ENCODE data around the gene ARNT2. TPM values are rescaled to one million over a fixed set of nuclear protein-coding genes. Genes with fewer than 3 reads are reported as not detected.

ARNT2 gene
- total and polyA plus RNA-seq, 8 donors = 0.58 to 27.4 (median 1.6) TPM

DNA sequence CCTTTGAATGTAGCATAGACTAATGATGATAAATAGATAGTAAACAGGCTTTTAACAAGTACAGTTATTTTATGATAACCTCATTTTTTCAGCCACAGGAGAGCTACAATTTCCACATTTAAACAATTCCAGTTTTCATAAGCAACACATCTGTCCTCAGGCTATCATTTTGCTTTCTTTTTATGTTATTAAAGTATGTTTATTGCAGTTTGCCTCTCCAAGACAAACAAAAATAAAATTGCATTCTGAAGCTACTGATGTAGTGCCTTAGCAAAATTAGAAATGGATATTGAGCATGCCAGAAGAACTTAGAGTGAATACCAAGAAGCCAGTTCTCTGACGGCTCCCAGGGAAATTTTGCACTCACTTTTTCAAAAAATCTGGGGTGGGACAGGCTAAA lies 150.4 kb downstream of the ARNT2 start:
- Histone ChIP-seq H3K9me3 (no peaks in the 10 kb centered on the region), H3K4me1 (peaks cover 0 to 13% (median 4%) of the 10 kb centered on the region in 4 donors), H3K36me3 (peaks cover 0 to 3% (median 0%) of the 10 kb centered on the region in 4 donors), H3K4me3 (no peak overlapping the region), H3K27me3 (no peaks in the 10 kb centered on the region), H3K27ac (no peak overlapping the region)
- intact Hi-C loops (cut with DNase I; ENCODE audit: low total_unique reads) = no loop called here
- DNase-seq = no peak
- WGBS, 5 donors = 52 to 96% (median 86%) methylated on average over 1 of the region's 1 CpG
- TF ChIP-seq, protein P1, sequence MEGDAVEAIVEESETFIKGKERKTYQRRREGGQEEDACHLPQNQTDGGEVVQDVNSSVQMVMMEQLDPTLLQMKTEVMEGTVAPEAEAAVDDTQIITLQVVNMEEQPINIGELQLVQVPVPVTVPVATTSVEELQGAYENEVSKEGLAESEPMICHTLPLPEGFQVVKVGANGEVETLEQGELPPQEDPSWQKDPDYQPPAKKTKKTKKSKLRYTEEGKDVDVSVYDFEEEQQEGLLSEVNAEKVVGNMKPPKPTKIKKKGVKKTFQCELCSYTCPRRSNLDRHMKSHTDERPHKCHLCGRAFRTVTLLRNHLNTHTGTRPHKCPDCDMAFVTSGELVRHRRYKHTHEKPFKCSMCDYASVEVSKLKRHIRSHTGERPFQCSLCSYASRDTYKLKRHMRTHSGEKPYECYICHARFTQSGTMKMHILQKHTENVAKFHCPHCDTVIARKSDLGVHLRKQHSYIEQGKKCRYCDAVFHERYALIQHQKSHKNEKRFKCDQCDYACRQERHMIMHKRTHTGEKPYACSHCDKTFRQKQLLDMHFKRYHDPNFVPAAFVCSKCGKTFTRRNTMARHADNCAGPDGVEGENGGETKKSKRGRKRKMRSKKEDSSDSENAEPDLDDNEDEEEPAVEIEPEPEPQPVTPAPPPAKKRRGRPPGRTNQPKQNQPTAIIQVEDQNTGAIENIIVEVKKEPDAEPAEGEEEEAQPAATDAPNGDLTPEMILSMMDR (IDR thresholded peaks at IDR 0.05) = no peak
- TF ChIP-seq EP300 (IDR thresholded peaks at IDR 0.05) (no peak), POLR2AphosphoS5 (IDR thresholded peaks at IDR 0.05) (no peak), POLR2A (IDR thresholded peaks at IDR 0.05) (no peak)

DNA sequence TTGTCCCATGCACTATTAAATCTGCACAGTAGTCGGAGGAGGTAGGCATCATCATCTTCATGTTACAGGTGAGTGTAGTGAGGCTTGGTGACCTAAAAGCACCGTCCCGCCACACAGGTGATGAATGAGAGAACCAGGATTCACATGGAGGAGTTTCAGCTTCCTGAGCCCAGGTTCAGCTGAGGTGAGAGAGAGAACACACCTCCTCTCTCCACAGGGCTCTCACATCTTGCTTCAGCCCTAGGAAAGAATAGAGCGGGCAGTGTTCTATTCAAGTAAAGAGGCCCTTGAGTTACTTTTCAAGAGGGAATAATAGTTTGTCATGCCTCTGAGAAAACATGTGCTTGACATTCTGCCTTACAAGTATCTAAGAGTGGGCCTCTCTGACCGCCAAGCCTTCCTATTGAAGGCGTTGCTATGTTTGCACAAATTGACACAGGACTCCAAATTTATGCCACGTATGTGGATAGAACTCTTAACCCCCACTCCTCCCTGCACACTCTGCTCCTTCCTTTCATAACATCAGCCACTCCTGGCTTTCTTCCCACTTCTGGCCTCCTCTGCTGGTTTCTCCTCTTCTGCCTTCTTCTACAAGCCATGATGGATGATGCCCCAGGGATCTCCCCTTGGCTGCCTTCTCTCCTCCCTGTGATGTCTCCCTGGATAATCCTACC lies 152.6 kb downstream of the ARNT2 start:
- Histone ChIP-seq H3K36me3 (peaks cover 0 to 3% (median 0%) of the 10 kb centered on the region in 4 donors), H3K27me3 (no peaks in the 10 kb centered on the region), H3K9me3 (no peaks in the 10 kb centered on the region), H3K27ac (no peak overlapping the region), H3K4me3 (no peak overlapping the region), H3K4me1 (no peaks in the 10 kb centered on the region)
- WGBS, 5 donors = 80 to 93% (median 89%) methylated on average over 7 of the region's 7 CpGs
- intact Hi-C loops (cut with DNase I; ENCODE audit: low total_unique reads) = no loop called here
- peak in 1 of 2 donors; percentile 63 for DNase-seq
- TF ChIP-seq POLR2AphosphoS5 (IDR thresholded peaks at IDR 0.05) (no peak), POLR2A (IDR thresholded peaks at IDR 0.05) (no peak), EP300 (IDR thresholded peaks at IDR 0.05) (no peak)
- TF ChIP-seq, protein P1 (IDR thresholded peaks at IDR 0.05) = no peak

DNA sequence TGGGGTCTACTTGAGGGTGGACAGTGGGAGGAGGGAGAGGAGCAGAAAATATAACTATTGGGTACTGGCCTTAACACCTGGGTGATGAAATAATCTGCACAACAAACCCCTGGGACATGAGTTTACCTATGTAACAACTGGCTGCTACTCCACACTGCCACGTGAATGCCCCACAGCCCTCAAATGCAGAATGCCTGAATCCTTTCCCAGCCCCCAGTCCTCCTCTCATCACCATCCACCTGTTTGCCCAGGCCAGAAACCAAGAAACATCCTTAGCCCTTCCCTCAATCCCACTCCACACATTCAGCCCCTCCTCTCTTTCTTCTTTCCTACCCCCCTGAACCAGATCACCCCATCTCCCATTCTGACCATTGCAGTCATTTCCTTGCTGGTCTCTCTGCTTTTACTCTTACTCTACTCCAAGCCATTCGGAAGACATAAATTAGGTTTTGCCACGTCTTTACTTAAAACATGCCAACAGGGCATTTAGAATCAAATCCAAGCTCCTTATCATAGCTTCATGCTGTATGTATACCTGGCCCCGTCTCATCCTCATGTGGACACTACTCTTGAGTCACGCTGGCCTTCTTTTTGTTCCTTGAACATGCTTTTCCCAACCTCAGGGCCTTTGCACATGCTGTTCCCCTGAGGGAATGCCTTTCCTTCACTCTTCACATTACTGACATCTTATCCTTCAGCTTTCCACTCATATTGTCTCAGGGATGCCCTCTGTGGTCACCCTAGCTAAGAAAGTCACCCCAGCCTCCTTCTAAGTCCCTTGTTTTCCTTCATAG lies 153.5 kb downstream of the ARNT2 start:
- WGBS, 5 donors = 87 to 98% (median 93%) methylated on average over 5 of the region's 5 CpGs
- intact Hi-C loops (cut with DNase I; ENCODE audit: low total_unique reads) = no loop called here
- peaks cover 0 to 3% (median 0%) of the 10 kb centered on the region in 4 donors for H3K36me3 ChIP-seq
- H3K27me3 ChIP-seq = no peaks in the 10 kb centered on the region
- DNase-seq = no peak
- no peak for TF ChIP-seq EP300 (IDR thresholded peaks at IDR 0.05)
- TF ChIP-seq POLR2A (IDR thresholded peaks at IDR 0.05) = no peak
- TF ChIP-seq POLR2AphosphoS5 (IDR thresholded peaks at IDR 0.05) = no peak
- TF ChIP-seq, protein P1 (IDR thresholded peaks at IDR 0.05) = no peak
- H3K4me1 ChIP-seq = no peaks in the 10 kb centered on the region
- no peak overlapping the region for H3K27ac ChIP-seq
- no peak overlapping the region for H3K4me3 ChIP-seq
- H3K9me3 ChIP-seq = no peaks in the 10 kb centered on the region

DNA sequence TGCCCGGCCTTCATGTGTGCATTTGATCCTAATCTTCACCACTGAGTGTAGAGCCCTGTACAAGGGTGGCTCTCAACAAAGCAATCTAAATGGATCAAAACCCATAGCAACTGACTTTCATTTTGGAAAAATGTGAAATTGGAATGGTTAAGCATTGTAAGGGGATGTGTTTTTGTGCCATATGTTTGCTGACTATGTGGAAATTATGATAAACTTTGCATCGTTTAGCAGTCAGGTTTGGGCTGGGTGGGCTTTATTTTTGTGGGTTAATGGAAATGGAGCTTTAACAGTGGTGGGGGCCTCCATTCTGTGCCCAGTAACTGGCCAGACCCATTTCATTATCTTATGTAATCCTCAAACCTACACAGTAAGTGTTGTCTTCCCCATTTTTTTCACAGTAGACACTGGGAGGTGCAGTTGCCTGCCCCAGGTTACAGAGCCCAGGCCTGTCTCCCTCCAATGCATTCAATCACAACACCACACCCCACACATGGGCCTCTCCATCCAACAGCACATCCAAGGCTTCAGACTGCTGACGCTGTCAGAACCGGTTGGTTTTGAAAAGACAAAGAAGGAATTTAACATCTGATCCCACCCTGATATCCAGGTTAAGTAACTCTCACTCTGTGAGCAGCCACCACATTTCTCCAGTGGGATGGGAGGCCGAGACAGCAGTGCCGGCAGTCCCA lies 154.6 kb downstream of the ARNT2 start:
- DNase-seq = no peak
- TF ChIP-seq POLR2A (IDR thresholded peaks at IDR 0.05) = no peak
- Histone ChIP-seq H3K4me1 (no peaks in the 10 kb centered on the region), H3K27ac (no peak overlapping the region), H3K36me3 (peaks cover 0 to 8% (median 4%) of the 10 kb centered on the region in 4 donors), H3K4me3 (no peak overlapping the region), H3K9me3 (no peaks in the 10 kb centered on the region), H3K27me3 (no peaks in the 10 kb centered on the region)
- 77 to 88% (median 86%) methylated on average over 6 of the region's 6 CpGs for WGBS, 5 donors
- intact Hi-C loops (cut with DNase I; ENCODE audit: low total_unique reads) = no loop called here
